Mononuclear cell (primary cell): ENCODE data around the gene ALDH7A1. TPM values are rescaled to one million over a fixed set of nuclear protein-coding genes. Genes with fewer than 3 reads are reported as not detected.
"Not testable (repeated sequence)": the region's sequence is repeated elsewhere in the genome, so short reads cannot be mapped to it uniquely, and the experiment has no call there.

Experiments used
- H3K27me3 ChIP-seq: 2 replicates; pipeline ENCODE4 v1.6.0; 2011; ENCODE audit warnings: low read length, control low read depth; ENCODE audit not compliant: insufficient read depth
- H3K4me1 ChIP-seq: 2 replicates; pipeline ENCODE4 v1.5.1; 2011; ENCODE audit warnings: mild to moderate bottlenecking, low read length, control low read depth; ENCODE audit not compliant: insufficient read depth
- H3K4me3 ChIP-seq: 2 replicates; pipeline ENCODE4 v1.5.1; 2011; ENCODE audit warnings: mild to moderate bottlenecking, low read length, moderate library complexity
- H3K9me3 ChIP-seq: 2 replicates; pipeline ENCODE4 v1.5.1; 2011; ENCODE audit warnings: low read depth, mild to moderate bottlenecking, control low read depth, low read length
- total RNA-seq: library from RNA; depleted of rRNA; stranded (reverse); fragments of >200 nt; gene quantifications from one replicate; pipeline ENCODE4 v1.2.3, GENCODE V29; 2012

The ALDH7A1 gene
- total RNA-seq, 1 donor, result 0.31 TPM

DNA sequence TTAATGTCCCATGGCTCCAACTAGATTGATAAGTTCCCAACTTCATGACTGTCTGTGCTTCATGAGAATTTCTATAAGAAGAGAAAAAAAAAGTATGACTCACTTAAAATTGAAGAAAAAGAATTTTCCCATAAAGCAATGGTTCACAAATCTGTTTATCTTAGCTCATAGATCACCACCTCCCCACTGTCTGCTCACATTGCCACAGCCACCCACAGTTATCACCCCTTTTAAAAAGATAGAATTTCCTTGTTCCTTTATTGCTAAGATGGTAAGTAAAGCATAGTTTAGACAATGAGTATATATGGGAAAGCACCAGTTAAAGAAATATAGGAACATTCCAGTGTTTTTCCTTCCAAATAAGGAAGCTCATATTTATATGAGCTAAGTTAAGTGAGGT lies 67.1 kb downstream of the ALDH7A1 start:
- Histone ChIP-seq H3K4me1 (no peaks in the 10 kb centered on the region), H3K27me3 (no peaks in the 10 kb centered on the region)

DNA sequence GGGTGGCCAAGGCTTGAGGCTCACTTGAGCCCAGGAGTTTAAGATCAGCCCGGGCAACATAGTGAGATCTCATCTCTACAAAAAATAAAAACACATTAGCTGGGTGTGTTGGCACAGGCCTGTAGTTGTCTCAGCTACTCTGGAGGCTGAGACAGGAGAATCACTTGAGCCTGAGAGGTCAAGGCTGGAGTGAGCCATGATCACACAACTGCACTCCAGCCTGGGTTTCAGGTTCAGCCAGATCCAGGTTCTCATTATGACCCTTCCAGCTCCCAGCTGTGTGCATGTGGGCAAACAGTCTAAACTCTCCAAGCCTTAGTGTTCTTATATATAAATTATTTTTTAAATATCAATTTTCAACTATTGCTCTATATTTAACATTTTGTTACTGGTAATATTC lies 67.9 kb downstream of the ALDH7A1 start:
- Histone ChIP-seq H3K4me1 (no peaks in the 10 kb centered on the region), H3K4me3 (no peak overlapping the region), H3K27me3 (no peaks in the 10 kb centered on the region), H3K9me3 (no peaks in the 10 kb centered on the region)

More for the DNA sequence above, 67.1 kb downstream of the ALDH7A1 start:
- Histone ChIP-seq H3K9me3 (no peaks in the 10 kb centered on the region), H3K4me3 (no peak overlapping the region)

DNA sequence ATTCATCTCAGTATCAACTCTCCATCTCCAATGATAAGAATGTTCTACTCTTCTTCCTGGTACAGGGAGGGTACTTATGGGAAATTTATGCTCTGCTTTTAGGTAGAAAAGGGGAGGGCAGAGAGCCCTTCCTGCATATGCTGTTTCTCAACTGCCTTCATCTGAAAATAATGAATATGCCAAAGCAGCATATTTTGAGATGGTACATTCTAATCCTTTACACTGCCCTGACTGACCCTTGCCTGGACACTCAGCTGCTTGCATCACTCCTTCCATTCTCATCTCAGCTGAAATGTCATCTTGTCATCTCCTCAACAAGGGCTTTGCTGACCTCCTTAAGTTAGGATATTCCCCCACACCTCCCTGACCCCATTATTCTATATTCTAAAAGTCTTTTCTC lies 68.5 kb downstream of the ALDH7A1 start:
- no peak overlapping the region for H3K4me3 ChIP-seq
- H3K9me3 ChIP-seq, result no peaks in the 10 kb centered on the region
- no peaks in the 10 kb centered on the region for H3K4me1 ChIP-seq
- H3K27me3 ChIP-seq, result no peaks in the 10 kb centered on the region

DNA sequence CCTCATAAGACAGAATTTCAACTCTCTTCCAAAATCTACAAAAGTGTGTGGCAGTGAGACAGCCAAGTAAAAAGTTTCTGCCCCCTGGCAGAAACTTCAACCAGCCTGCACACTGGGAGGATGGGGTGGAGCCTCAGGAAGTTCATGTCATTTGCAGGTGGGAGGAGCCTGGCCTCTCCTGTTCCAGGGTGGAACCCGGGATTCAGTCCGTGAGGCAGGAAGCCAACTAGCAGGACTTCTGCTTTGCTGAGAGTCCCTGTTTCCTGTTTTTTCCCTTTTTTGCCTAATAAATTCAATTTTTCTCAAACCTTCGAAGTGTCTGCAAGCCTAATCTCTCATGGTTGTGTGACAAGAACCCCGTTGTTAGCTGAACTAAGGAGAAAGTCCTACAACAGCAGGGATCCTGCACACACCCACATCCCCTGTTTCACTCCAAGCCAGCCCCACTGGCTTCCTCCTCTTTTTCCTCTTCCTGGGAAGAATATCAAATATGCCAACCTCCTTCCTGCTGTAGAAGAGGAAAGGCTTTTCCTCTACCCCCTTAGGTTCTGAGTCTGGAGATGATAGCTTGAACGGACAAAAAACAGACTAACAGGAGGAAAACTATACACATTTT lies 69.3 kb downstream of the ALDH7A1 start:
- no peaks in the 10 kb centered on the region for H3K27me3 ChIP-seq
- H3K4me3 ChIP-seq, result no peak overlapping the region
- no peaks in the 10 kb centered on the region for H3K9me3 ChIP-seq
- no peaks in the 10 kb centered on the region for H3K4me1 ChIP-seq

DNA sequence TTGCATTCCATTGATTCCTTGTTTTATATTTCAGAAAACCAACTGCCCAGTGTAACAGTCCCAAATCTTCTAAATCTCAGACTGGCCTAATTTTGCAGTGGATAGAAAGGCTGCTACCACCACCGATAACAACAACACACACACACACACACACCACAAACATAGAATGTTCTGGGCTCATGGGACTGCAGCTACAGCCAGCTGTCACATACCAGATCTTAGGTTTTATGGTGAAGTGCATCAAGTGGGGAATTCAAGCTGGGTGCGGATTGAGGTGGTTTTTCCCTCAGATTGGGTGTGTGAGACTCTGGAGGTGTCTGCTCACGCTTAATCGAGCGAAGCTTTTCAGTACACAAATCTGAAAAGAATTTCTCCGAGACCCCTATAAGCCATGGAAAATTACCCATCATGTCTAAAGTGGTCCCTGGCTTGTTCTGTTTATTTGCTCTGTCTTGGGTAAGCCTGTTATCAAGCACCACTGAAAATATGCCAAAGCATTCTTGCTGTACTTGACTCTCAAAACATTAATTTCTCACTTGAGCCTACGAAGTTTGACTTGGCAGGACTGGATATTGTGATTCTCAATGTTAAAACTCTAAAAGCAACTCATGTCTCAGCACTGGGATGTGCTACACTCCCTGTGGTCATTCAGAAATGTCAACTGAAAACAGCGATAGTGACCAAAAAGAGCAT lies 71.1 kb downstream of the ALDH7A1 start:
- no peaks in the 10 kb centered on the region for H3K9me3 ChIP-seq
- H3K4me1 ChIP-seq, result no peaks in the 10 kb centered on the region
- H3K4me3 ChIP-seq, result no peak overlapping the region
- no peaks in the 10 kb centered on the region for H3K27me3 ChIP-seq

DNA sequence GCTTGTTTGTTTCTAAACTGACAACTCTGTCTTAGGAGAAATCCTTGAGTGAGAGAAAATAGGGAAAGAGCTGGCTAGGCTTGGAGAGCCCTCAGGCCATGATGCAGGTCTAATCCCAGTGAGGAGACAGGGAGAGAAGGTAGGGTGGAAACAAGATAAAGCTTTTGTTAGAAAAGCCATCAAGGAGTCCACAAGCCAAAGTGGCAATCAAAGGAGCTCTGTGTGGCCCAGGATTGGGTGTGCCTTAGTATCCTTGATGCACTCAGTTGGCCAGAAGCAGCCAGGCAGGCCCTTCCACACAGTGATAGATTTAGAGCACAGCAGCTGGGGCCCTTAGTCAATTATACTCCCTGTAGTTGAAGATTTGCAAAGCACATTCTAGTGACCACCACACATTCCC lies 73.9 kb downstream of the ALDH7A1 start:
- Histone ChIP-seq H3K9me3 (no peaks in the 10 kb centered on the region), H3K27me3 (no peaks in the 10 kb centered on the region), H3K4me1 (no peaks in the 10 kb centered on the region), H3K4me3 (no peak overlapping the region)

DNA sequence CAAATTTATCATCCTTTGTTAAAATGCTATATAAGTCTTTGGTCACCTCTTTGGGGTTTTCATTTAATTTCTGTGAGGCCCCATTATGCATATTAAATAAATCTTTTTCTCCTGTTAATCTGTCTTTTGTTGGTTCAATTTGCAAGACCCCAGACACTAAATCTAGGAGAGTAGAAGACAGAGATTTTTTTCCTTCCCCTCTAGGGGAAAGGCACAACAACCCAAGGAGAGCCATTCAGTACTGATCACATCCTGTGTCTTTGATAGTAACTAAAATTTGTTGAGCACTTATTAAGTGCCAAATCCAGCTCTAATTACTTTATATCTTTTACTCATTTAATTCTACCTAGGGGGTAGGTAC lies 74.4 kb downstream of the ALDH7A1 start:
- Histone ChIP-seq H3K4me3 (no peak overlapping the region), H3K27me3 (no peaks in the 10 kb centered on the region), H3K9me3 (no peaks in the 10 kb centered on the region), H3K4me1 (no peaks in the 10 kb centered on the region)

DNA sequence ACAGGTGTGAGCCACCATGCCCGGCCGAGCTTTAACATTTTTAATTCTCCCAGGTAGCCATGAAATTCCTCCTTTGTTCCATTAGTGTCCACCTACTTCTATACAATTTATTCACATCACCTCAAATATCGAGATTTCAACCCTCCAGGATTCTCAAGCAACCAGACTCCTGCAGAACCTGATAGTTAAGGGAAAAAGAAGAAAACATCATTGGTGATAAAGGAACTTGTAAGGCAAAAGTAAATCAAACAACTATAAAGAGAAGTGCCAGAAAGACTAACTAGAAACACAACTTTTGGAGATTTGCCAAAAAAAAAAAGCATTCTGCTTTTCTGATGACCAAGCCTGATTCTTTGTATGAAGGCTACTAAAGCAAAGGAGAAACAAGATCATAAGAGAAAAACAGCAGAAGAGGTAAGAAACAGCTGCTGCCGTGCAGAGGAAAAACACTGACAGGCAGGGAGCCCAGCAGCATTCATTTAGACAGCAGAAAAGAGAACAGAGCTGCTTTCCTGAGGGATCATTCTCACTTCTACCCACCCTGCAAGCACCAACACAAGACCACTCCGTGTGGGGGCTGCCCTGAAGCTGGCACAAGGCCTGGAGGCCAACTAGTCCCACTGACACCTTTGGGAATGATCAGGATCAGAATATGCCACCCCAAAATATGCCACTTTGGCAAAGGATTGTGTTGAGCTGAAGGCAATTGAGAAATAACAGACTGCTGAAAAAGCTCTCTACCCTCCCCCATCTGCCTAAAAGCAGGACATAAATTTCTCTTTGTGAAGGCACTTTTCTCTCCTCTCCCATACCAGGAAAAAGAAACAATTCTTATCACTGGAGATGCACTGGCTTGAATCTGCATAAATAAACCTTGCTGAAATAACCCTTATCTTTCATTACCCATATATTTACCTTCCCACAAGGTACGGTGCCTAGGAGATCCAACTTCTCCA lies 75.1 kb downstream of the ALDH7A1 start:
- no peak overlapping the region for H3K4me3 ChIP-seq
- no peaks in the 10 kb centered on the region for H3K27me3 ChIP-seq
- no peaks in the 10 kb centered on the region for H3K9me3 ChIP-seq
- H3K4me1 ChIP-seq, result no peaks in the 10 kb centered on the region

DNA sequence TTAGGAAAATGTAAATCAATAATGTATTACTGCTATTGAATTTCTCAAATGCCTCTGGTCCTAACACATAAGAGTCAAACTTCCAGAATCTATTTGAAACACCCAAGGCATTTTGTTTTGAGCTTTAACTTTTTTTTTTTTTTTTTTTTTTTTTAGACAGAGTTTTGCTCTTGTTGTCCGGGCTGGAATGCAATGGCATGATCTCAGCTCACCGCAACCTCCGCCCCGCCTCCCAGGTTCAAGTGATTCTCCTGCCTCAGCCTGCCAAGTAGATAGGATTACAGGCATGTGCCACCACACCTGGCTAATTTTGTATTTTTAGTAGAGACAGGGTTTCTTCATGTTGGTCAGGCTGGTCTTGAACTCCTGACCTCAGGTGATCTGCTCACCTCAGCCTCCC lies 75.8 kb downstream of the ALDH7A1 start:
- not testable (repeated sequence) for H3K27me3 ChIP-seq, H3K4me1 ChIP-seq, H3K9me3 ChIP-seq, H3K4me3 ChIP-seq

DNA sequence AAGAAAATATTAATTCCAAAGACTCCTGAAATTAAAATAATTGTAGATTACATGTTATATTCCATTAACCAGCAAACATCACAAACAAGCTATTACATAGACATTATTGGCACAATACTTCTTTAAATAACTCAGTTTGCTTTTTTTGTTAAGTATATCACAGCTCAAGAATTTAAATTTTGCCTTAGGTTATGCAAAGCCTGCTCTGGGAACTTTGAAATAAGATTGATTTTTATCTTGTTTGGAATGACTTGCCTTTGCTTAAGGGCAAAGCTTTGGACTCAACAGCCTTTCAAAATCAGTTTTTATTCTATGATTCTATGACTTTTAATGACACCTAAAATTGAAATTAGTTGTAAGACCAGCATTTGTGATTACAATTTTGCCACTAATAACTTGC lies 78.2 kb downstream of the ALDH7A1 start:
- Histone ChIP-seq H3K9me3 (no peaks in the 10 kb centered on the region), H3K4me1 (no peaks in the 10 kb centered on the region), H3K27me3 (no peaks in the 10 kb centered on the region), H3K4me3 (no peak overlapping the region)

DNA sequence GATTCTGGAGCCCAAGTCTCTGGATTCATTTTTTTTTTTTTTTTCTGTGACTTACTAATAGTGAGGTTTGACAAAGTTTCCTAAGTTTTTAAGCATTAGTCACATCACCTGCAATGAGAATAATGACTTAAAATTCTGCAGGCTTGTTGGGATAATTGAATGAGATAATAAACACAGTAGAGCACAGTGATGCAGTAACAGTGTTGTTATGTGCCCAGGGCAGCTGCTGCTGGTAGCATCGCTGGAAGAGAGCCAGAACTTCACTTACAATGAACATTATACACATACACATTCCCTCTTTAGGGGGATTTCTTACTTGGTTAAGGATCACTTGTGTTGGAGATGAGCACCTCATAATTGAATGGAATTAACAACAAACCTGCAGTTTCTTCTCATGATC lies 78.9 kb downstream of the ALDH7A1 start:
- Histone ChIP-seq H3K4me1 (no peaks in the 10 kb centered on the region), H3K9me3 (no peaks in the 10 kb centered on the region), H3K4me3 (no peak overlapping the region), H3K27me3 (no peaks in the 10 kb centered on the region)

DNA sequence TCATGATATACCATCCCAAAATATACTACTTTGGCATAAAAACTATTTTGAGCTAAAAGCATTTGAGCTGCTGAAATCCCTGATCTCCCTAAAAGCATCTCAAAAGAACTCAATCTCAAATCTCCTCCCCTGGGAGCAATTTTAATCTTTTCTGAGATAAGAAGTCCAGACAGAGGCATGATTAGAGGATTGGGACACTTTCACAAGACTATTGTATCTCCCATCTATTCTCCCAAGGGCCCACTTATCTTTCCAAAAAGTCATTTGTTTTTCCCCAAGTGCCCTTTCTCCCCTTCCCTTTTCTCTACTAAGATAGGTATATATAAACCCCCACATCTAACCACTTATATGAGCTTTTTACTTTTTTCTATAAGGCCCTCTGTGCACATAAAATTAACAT lies 79.7 kb downstream of the ALDH7A1 start:
- Histone ChIP-seq H3K27me3 (no peaks in the 10 kb centered on the region), H3K9me3 (no peaks in the 10 kb centered on the region), H3K4me1 (no peaks in the 10 kb centered on the region), H3K4me3 (no peak overlapping the region)

DNA sequence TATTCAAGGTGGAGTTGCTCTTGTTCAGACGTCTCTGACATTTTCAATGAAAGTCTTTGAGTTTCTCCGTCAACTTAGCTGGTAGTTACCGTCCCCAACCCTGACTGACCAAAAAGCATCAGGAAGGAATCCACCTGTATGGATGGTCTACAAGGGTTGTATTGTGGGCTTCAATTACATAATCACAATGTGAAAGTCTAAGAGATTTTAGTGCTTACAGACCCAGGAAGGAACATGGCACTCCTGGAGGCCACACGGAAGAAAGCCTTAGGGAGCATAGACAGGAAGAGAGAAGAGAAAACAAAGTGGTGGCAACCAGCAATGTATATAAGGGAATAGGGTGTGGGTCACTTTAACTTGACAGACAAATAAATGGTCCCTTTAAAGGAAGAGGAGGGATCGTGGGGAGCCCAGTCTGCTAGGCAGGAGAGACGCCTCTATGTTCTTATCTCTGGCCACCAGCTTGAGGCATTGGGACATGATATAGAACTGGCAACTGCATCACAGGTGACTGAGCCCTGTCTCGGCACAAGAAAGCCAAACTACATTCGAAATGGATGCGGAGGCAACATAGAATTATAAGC lies 80.4 kb downstream of the ALDH7A1 start:
- H3K4me3 ChIP-seq, result no peak overlapping the region
- no peaks in the 10 kb centered on the region for H3K4me1 ChIP-seq
- no peaks in the 10 kb centered on the region for H3K27me3 ChIP-seq
- no peaks in the 10 kb centered on the region for H3K9me3 ChIP-seq

DNA sequence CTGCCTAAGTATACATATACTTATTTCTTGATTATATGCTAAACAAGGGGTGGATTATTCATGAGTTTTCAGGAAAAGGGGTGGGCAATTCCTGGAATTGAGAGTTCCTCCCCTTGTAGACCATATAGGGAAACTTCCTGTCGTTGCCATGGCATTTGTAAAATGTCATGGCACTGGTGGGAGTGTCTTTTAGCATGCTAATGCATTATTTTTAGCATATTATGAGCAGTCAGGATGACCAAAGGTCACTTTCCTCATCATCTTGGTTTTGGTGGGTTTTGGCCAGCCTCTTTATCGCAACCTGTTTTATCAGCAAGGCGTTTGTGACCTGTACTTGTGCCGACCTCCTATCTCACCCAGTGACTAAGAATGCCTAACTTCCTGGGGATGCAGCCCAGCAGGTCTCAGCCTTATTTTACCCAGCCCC lies 80.9 kb downstream of the ALDH7A1 start:
- Histone ChIP-seq H3K4me1 (no peaks in the 10 kb centered on the region), H3K27me3 (no peaks in the 10 kb centered on the region), H3K9me3 (no peaks in the 10 kb centered on the region), H3K4me3 (no peak overlapping the region)

DNA sequence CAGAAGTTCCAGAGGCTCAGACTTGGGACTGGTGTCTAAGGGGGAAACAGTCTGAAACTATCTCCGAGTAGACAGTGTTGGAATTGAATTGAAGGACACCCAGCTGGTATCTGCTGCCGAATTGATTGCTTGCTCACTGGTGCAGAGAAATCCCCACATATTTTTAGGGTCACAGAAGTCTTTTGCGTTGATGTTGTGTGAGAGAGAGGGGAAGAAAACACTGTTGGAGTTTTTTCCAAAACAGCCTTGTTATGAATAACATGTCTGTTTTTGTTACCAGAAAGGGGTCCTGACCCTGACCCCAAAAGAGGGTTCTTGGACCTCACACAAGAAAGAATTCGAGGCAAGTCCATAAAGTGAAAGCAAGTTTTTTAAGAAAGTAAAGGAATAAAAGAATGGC lies 81.3 kb downstream of the ALDH7A1 start:
- H3K4me1 ChIP-seq, result no peaks in the 10 kb centered on the region
- no peaks in the 10 kb centered on the region for H3K27me3 ChIP-seq
- H3K9me3 ChIP-seq, result no peaks in the 10 kb centered on the region
- H3K4me3 ChIP-seq, result no peak overlapping the region
